Stimulated activated naive CD4-positive, alpha-beta T cell treated with Interleukin-2 at 50 U/mL for 16 hours (primary cell): ENCODE results near the gene MRPS5.
"Not testable (repeated sequence)": the region's sequence is repeated elsewhere in the genome, so short reads cannot be mapped to it uniquely, and the experiment has no call there.

Source experiments
- DNase-seq: peaks from one replicate; lab custom pipeline; 2025; lab: John Stamatoyannopoulos, UW

MRPS5 gene

DNA sequence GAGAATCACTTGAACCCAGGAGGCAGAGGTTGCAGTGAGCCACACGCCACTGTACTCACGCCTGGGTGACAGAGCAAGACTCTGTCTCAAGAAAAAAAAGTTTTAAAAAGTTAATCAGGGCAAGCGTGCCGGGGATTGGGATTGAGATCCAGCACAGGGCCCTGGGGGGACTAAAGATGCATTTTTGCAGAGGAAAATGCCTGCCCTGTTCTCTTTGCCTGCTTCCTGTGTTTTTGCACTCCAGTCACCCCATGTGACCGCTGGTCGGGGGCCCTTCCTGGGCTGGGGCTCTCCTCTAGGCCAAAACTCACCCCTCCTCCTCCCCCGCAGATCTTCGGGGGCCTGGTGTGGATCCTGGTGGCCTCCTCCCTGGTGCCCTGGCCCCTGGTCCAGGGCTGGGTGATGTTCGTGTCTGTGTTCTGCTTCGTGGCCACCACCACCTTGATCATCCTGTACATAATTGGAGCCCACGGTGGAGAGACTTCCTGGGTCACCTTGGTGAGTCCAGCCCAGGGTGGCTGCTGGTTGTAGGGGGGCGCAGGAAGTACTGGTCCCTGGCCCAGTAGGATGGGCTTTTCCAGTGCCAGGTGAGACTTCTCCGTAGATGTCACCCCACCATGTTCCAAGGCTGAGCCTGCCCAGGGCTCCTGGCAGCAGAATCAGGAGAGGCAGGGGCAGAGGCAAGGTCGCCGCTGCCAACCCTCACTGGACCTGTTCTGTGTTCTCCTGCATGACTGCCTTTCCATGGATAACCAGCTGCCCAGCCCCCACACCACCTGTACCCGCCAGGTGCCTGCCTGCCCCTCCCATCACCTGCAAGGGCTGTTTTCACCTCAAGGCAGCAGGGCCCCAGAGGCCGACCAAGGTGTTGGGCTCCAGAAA is 73.7 kb downstream of the MRPS5 start:
- no peak for DNase-seq

DNA sequence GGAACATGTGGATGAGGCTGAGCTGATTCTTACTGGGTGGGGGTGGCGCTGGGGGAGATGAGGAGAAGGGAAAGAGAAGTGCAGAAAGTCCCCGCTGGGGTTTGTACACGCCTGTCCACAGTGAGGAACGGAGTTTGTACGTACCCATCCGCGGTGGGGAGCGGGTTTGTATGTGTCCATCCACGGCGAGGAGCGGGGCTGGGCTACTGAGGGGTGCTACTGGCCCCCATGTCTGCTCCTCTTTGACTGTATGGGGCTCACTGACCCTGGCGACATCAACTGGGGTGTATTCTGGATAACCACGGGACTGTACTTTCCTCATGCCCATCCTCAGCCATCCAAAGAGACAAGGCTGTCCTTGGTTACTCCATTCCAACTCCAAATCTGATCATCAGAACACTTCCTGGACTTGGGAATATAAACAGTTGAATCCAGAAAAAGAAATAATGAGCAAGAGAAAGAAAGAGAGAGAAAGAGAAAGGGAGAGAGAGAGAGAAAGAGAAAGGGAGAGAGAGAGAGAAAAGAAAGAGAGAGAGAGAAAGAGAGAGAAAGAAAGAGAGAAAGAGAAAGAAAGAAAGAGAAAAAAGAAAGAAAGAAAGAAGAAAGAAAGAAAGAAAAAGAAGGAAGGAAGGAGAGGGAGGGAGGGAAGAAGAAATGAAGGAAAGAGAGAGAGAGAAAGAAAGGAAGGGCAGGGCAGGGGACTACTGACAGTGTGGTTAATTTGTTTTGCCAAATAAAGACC is 75.1 kb downstream of the MRPS5 start:
- no peak for DNase-seq

DNA sequence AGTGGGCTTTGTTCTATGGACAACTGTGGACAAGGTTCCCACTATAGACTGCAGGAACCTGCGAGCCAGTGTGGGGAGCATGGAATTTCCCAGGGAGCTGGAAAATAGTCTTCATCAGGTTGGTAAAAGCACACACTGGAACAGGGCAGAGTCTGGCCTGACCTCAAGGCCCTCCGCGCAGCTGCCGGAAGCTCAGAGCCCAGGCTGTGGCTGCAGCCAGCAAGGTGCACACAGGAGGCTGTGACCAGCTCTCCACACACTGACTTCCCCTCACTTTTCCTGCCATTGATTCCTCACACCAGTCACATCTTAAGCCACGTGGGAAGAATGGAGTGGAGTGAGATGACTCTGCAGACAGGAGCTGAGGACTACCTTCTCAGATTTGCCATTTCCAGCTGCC is 77.0 kb downstream of the MRPS5 start:
- DNase-seq, result no peak

DNA sequence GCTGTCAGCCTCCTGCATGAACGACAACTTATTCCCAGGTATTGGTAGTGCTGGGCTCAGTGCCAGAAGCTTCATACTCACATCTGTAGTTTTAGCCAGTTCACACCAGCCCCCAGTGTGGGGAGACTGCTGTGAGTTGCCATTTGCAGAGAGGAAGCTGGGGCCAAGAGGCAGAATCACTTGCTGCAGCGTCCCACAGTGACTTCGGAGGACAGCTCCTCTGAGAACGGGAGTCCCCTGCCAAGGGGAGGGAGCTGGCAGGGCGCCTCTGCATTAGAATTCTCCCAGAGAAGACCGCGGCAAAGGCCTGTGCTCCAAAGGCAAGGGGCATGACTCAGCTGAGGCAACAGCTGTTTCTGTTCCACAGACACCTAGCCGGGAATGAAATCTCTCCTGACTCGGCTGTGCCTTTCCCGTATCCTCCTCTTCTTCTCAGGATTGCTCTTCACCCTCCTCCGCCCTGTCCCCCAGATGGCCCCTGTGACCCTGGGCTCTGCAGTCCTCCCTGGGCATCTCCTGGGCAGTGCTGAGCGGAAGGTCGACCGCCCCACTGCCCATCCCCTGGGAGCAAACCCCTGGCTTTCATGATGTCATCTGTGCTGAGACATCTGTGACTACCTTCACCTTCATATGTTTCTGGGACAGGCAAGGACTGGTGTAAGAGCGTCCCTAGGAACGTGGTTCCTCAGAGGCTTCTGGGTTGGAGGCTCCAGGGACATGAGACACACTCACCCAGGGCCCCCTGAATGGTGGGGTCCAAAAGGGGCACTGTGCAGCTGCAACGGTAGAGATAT is 78.1 kb downstream of the MRPS5 start:
- DNase-seq, result no peak

DNA sequence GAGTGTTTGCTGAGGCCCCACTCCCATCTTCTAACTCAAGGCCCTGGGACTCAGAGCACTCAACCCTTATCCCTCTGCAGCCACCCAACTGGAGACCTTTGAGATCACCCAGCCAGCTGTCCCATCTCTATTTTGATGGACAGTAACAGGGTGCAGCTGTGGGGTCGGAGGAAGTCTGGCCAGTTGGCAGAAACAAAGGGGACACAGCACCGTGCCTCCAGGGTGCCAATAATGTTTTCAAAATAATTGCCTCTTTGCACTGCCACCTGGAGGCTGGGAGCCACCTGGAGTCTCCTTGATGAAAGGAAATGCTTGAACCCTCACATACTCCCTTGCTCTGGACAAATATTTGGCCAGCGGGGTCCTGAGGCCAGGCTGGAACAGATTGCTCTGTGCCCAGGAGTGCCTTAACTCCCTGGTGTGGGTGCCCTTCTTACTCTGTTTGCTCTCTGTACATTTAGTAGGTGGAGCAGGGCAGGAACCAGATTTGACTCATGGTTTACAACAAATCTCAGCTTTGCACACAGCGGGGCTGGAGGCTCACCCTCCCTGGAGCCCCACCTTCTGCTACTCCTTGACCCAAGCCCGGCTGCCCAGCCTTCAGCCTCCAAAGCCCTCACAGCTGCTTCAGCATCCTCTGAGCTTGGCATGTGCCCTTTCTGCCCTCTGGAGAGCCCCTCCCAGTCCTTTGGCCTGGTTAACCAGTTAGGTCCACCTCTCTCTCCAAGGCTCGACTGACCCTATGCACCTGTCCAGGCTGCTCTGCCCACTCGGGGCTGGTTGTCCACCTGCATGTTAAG is 78.9 kb downstream of the MRPS5 start:
- DNase-seq, result no peak

DNA sequence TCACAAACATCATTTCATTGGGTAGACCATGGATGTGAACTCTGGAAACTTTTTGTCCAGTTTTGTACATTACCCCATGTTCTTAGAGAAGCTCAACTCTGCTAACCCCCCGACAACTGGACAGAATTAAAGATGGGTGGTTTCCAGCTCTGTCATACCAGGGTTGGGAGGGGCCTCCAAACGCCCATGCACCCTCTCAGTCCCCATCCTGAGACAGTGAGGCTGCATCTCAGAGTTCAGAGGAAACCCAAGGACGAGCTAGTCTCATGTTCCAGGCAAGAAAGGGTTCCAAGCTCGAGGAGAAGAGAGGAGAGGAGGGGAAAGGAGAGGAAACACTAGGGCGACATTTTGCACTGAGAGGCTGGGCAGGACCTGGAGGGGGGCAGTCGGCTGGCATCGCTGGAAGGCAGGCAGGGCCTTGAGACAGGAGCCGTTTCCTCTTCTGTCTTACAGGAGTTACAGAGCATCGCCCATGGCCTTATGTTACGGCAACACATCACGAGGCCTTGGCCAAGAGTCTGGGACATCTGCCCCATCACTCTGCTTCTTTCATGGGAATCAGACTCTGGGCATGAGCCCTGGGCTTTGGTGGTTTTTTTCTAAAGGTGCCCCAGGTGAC is 79.7 kb downstream of the MRPS5 start:
- DNase-seq, result no peak

DNA sequence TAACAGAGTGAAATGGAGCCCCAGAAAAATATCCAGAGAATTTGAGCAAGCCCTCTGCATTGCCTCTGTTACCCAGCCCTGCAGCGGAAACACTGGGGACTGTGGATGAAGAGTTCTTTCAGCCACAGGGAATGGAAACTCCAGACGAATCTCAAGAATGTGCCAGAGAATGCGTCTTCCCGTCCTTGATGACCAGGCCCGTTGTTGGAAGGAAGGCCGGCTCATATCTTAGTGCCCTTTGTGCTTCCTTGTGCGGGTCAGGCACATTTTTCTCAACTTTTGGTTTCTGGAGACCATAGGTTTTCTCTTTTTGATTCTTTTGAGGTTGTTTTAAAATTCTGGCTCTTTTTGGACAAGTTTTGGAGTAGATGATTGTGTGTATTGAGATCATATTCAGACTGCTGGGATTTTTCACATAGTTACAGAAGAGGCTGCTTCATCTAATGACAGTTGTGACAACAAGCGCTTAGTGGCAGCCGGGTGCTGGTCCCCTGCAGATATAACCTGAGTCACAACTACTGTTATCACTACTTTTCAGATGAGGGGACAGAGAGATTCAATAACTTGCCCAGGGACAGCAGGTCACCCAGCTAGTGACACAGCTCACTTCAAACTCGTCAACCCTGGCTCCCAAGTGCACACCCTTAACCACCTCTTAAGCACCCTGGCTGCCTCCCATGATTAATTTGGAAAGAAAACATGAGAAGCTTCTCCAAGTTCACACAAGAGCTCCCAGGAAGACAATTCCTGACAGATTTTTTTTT is 80.4 kb downstream of the MRPS5 start:
- DNase-seq, result no peak

DNA sequence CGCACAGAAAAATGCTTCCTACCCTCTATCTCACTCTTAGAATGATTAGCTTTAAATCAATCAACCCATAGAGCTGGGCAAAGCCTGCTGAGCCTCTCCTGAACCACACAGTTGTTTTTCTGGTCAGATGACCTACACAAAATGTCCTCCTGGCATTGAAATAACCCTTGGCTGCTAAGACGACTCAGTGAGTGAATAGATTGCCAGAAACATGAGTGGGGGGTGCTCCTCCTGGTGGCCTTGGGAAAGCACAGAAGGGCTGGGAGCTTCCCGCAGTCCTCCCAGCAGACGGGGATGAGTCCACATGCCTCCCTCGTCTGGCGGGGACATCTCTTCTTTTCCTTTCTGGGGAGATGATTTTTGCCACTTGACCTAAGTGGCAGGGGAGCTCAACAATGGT is 81.2 kb downstream of the MRPS5 start:
- DNase-seq, result no peak

DNA sequence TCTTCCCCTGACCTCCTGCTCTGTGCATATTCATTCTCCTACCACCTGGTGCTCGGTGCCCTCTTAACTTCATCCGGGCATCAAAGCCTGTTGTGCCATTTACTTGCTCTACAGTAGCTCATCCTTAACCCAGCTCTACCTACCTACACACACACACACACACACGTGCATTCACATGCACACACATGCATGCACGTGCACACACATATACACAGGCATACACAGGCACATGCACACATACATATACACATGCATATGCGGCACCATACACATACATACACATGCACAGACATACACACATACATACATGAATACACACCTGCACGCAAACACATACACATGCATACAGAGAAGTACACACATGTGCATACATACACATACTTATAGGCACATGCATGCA is 81.6 kb downstream of the MRPS5 start:
- DNase-seq, result no peak

DNA sequence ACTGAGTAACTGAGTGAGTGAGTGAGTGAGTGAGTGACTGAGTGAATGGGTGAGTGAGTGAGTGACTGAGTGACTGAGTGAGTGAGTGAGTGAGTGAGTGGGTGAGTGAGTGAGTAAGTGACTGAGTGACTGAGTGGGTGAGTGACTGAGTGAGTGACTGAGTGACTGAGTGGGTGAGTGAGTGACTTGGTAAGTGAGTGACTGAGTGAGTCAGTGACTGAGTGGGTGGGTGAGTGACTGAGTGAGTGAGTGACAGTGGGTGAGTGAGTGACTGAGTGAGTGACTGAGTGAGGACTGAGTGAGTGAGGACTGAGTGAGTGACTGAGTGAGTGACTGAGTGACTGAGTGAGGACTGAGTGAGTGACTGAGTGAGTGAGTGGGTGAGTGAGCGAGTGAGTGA is 82.2 kb downstream of the MRPS5 start:
- peak; percentile 45 for DNase-seq

DNA sequence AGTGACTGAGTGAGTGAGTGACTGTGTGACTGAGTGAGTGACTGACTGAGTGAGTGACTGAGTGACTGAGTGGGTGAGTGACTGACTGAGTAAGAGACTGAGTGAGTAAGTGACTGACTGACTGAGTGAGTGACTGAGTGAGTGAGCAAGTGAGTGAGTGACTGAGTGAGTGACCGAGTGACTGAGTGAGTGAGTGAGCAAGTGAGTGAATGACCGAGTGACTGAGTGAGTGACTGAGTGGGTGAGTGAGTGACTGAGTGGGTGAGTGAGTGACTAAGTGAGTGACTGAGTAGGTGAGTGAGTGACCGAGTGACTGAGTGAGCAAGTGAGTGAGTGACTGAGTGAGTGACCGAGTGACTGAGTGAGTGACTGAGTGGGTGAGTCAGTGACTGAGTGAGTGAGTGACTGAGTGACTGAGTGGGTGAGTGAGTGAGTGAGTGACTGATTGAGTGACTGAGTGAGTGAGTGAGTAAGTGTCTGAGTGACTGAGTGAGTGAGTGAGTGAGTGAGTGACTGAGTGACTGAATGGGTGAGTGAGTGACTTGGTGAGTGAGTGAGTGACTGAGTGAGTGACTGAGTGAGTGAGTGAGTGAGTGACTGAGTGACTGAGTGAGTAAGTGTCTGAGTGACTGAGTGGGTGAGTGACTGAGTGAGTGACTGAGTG is 82.8 kb downstream of the MRPS5 start:
- no peak for DNase-seq

DNA sequence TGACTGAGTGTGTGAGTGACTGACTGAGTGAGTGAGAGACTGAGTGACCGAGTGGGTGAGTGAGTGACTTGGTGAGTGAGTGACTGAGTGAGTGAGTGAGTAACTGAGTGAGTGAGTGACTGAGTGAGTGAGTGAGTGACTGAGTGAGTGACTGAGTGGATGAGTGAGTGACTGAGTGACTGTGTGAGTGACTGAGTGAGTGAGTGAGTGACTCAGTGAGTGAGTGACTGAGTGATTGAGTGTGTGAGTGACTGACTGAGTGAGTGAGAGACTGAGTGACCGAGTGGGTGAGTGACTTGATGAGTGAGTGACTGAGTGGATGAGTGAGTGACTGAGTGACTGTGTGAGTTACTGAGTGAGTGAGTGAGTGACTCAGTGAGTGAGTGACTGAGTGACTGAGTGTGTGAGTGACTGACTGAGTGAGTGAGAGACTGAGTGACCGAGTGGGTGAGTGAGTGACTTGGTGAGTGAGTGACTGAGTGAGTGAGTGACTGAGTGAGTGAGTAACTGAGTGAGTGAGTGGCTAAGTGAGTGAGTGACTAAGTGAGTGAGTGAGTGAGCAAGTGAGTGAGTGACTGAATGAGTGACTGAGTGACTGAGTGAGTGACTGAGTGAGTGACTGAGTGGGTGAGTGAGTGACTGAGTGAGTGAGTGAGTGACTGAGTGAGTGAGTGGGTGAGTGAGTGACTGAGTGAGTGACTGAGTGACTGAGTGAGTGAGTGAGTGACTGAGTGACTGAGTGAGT is 83.6 kb downstream of the MRPS5 start:
- not testable (repeated sequence) for DNase-seq

DNA sequence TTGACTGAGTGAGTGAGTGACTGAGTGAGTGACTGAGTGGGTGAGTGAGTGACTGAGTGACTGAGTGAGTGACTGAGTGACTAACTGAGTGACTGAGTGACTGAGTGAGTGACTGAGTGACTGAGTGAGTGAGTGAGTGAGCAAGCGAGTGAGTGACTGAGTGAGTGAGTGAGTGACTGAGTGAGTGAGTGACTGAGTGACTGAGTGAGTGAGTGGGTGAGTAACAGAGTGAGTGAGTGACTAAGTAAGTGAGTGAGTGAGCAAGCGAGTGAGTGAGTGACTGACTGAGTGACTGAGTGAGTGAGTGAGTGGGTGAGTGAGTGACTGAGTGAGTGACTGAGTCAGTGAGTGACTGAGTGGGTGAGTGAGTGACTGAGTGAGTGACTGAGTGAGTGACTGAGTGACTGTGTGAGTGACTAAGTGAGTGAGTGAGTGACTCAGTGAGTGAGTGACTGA is 84.2 kb downstream of the MRPS5 start:
- peak; percentile 26 for DNase-seq

DNA sequence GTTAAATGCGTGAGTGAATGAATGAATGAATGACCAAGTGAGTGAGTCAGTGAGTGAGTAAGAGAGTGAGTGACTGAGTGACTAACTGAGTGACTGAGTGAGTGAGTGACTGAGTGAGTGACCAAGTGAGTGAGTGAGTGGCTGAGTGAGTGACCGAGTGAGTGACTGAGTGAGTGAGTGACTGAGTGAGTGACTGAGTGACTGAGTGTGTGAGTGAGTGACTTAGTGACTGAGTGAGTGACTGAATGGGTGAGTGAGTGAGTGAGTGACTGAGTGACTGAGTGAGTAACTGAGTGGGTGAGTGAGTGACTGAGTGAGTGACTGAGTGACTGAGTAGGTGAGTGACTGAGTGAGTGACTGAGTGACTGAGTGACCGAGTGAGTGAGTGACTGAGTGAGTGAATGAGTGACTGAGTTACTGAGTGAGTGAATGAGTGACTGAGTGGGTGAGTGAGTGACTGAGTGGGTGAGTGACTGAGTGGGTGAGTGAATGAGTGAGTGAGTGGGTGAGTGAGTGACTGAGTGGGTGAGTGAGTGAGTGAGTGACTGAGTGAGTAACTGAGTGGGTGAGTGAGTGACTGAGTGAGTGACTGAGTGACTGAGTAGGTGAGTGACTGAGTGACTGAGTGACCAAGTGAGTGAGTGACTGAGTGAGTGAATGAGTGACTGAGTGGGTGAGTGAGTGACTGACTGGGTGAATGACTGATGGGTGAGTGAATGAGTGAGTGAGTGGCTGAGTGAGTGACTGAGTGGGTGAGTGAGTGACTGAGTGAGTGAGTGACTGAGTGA is 84.8 kb downstream of the MRPS5 start:
- DNase-seq, result no peak
